Panc1 (cell line): ENCODE data around the gene HADH. TPM values are rescaled to one million over a fixed set of nuclear protein-coding genes. Genes with fewer than 3 reads are reported as not detected.

Experiments
- ATAC-seq: fragments of 200-7000 bp; cut with Tn5 transposase; 2 replicates; pipeline ENCODE4 v1.9.1; 2020; ENCODE audit warnings: mild to moderate bottlenecking, moderate library complexity
- BruUV-seq: library from RNA; stranded (reverse); fragments of 400-500 nt; replicated peaks from 2 replicates; lab custom pipeline; 2021; lab: Mats Ljungman, UMichigan
- CTCF ChIA-PET: fragments of 300-600 bp; sonication (Branson Sonifier 250); formaldehyde crosslinking; loops from one replicate; lab custom pipeline; 2022; ENCODE audit warnings: antibody characterized with exemption; lab: Charles Lee
- POLR2A ChIA-PET: fragments of 300-600 bp; sonication (Branson Sonifier 250); formaldehyde crosslinking; loops from one replicate; lab custom pipeline; 2022; ENCODE audit warnings: antibody characterized with exemption; lab: Charles Lee
- DNase-seq: peaks from one replicate; pipeline ENCODE4 v3.0.0-alpha.2; 2010; ENCODE audit warnings: low read depth, low spot score
- H3K27ac ChIP-seq: 2 replicates; pipeline ENCODE4 v1.5.1; 2011; ENCODE audit warnings: mild to moderate bottlenecking, low read length, inconsistent platforms
- H3K27me3 ChIP-seq: fragments of 200-500 bp; sonication (Bioruptor generic); 2 replicates; pipeline ENCODE4 v1.6.0; 2014; ENCODE audit warnings: low read length, inconsistent platforms; ENCODE audit not compliant: control insufficient read depth, insufficient read depth
- H3K36me3 ChIP-seq: fragments of 200-500 bp; sonication (Bioruptor generic); 2 replicates; pipeline ENCODE4 v1.5.1; 2014; ENCODE audit warnings: inconsistent platforms, mild to moderate bottlenecking, low read length, moderate library complexity; ENCODE audit not compliant: control insufficient read depth, insufficient read depth
- H3K4me1 ChIP-seq: 2 replicates; pipeline ENCODE4 v1.5.1; 2011; ENCODE audit warnings: inconsistent platforms, mild to moderate bottlenecking, low read length, moderate library complexity; ENCODE audit not compliant: control insufficient read depth, insufficient read depth
- H3K4me3 ChIP-seq, 2 experiments: 2 replicates each; pipeline ENCODE4 v1.5.1; 2011 to 2012; ENCODE audit warnings: low read depth in 2 of 2, low read length in 2 of 2, mild to moderate bottlenecking in 2 of 2, inconsistent platforms in 1 of 2, moderate library complexity in 1 of 2
- H3K9me3 ChIP-seq: fragments of 200-500 bp; sonication (Bioruptor generic); 2 replicates; pipeline ENCODE4 v1.5.1; 2014; ENCODE audit warnings: low read depth, mild to moderate bottlenecking, inconsistent platforms, low read length, moderate library complexity; ENCODE audit not compliant: control insufficient read depth, insufficient read depth
- POLR2AphosphoS5 ChIP-seq: IDR thresholded peaks from 2 replicates; pipeline ENCODE4 v1.6.1; 2012; ENCODE audit warnings: mild to moderate bottlenecking, low read depth, low read length, moderate library complexity
- SIN3A ChIP-seq: IDR thresholded peaks from 2 replicates; pipeline ENCODE4 v1.6.1; 2012; ENCODE audit warnings: low read depth, mild to moderate bottlenecking, low read length, moderate library complexity, borderline replicate concordance; ENCODE audit not compliant: insufficient read depth
- TCF7L2 ChIP-seq: IDR thresholded peaks from 2 replicates; pipeline ENCODE4 v1.6.1; 2011; ENCODE audit warnings: mild to moderate bottlenecking, low read depth, low read length, inconsistent platforms
- in situ Hi-C: cut with HindIII; loops from 2 replicates; pipeline ENCODE4 v1.10.0; 2016; ENCODE audit warnings: low sequenced_read_pairs, low pct_unique_long_range_greater_than_20kb
- intact Hi-C: fragments of 100-400 bp; cut with micrococcal nuclease; formaldehyde crosslinking; loops from one replicate; pipeline ENCODE4 v1.10.0; 2022; ENCODE audit not compliant: unreplicated experiment
- total RNA-seq: library from RNA; stranded (reverse); gene quantifications from one replicate; pipeline ENCODE4 v1.2.1, GENCODE V29; 2021; ENCODE audit not compliant: unreplicated experiment
- TF ChIP-seq, protein P1 (sequence below), 2 experiments: IDR thresholded peaks; 2 replicates each; pipeline ENCODE4 v1.6.1; 2011 to 2012; ENCODE audit warnings: low read depth in 2 of 2, control low read depth in 1 of 2, low read length in 1 of 2, mild to moderate bottlenecking in 1 of 2, moderate library complexity in 1 of 2; ENCODE audit not compliant: insufficient read depth in 1 of 2
- TF ChIP-seq, protein P2 (sequence below): fragments of 450-650 bp; IDR thresholded peaks from 2 replicates; pipeline ENCODE4 v1.5.1; 2017; ENCODE audit warnings: mild to moderate bottlenecking

The HADH gene
- total RNA-seq, 1 experiment from 2014 or later: 20.0 TPM

DNA sequence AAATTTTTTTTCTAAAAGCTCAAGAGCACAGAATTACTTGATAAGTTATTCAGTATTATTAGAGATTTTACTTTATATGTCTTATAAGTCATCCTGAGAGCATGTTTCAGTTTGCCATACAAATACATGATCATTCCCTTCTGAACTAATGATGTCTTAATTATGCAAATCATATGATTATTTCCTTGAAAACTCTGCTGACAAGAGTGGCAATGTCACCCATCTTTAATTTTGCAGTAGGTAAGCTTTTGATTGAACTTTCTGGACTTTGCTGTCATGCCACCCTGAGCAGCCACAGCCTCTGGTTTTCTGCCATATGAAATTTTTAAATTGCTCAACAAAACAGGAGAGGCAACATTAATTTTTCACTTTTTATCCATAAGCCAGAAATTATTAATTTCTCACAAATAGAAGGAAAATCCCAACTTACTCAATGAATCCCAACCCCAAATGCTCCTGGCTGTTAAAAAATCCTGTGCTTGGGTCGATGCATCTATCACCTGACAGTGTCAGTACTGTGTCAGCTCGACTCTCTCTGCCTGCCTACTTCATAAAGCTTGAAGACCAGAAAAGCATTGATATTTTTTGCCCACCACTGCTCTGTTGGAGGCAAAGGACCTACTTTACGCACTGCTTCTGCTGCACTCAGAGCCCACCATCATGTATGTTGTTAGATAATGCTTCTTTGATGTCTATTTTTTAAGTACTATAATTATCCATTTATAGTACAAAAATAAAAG is 11.6 kb upstream of the HADH start:
- BruUV-seq: no TSS peak
- DNase-seq (no peak), ATAC-seq (no peak)
- no peak for TF ChIP-seq SIN3A
- TF ChIP-seq POLR2AphosphoS5: no peak
- TF ChIP-seq, protein P1, sequence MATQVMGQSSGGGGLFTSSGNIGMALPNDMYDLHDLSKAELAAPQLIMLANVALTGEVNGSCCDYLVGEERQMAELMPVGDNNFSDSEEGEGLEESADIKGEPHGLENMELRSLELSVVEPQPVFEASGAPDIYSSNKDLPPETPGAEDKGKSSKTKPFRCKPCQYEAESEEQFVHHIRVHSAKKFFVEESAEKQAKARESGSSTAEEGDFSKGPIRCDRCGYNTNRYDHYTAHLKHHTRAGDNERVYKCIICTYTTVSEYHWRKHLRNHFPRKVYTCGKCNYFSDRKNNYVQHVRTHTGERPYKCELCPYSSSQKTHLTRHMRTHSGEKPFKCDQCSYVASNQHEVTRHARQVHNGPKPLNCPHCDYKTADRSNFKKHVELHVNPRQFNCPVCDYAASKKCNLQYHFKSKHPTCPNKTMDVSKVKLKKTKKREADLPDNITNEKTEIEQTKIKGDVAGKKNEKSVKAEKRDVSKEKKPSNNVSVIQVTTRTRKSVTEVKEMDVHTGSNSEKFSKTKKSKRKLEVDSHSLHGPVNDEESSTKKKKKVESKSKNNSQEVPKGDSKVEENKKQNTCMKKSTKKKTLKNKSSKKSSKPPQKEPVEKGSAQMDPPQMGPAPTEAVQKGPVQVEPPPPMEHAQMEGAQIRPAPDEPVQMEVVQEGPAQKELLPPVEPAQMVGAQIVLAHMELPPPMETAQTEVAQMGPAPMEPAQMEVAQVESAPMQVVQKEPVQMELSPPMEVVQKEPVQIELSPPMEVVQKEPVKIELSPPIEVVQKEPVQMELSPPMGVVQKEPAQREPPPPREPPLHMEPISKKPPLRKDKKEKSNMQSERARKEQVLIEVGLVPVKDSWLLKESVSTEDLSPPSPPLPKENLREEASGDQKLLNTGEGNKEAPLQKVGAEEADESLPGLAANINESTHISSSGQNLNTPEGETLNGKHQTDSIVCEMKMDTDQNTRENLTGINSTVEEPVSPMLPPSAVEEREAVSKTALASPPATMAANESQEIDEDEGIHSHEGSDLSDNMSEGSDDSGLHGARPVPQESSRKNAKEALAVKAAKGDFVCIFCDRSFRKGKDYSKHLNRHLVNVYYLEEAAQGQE (IDR thresholded peaks at IDR 0.05; ENCODE audit: insufficient read depth in 1 of 2, low read depth in 2 of 2, low read length in 1 of 2): no peak
- TF ChIP-seq, protein P2, sequence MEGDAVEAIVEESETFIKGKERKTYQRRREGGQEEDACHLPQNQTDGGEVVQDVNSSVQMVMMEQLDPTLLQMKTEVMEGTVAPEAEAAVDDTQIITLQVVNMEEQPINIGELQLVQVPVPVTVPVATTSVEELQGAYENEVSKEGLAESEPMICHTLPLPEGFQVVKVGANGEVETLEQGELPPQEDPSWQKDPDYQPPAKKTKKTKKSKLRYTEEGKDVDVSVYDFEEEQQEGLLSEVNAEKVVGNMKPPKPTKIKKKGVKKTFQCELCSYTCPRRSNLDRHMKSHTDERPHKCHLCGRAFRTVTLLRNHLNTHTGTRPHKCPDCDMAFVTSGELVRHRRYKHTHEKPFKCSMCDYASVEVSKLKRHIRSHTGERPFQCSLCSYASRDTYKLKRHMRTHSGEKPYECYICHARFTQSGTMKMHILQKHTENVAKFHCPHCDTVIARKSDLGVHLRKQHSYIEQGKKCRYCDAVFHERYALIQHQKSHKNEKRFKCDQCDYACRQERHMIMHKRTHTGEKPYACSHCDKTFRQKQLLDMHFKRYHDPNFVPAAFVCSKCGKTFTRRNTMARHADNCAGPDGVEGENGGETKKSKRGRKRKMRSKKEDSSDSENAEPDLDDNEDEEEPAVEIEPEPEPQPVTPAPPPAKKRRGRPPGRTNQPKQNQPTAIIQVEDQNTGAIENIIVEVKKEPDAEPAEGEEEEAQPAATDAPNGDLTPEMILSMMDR: no peak
- intact Hi-C loops: no loop called here
- in situ Hi-C loops: no loop called here
- CTCF ChIA-PET: no interaction called here
- POLR2A ChIA-PET: no interaction called here
- Histone ChIP-seq H3K4me3 (no peak overlapping the region), H3K27ac (no peak overlapping the region), H3K27me3 (no peaks in the 10 kb centered on the region), H3K9me3 (no peaks in the 10 kb centered on the region), H3K36me3 (no peaks in the 10 kb centered on the region), H3K4me1 (no peaks in the 10 kb centered on the region)

DNA sequence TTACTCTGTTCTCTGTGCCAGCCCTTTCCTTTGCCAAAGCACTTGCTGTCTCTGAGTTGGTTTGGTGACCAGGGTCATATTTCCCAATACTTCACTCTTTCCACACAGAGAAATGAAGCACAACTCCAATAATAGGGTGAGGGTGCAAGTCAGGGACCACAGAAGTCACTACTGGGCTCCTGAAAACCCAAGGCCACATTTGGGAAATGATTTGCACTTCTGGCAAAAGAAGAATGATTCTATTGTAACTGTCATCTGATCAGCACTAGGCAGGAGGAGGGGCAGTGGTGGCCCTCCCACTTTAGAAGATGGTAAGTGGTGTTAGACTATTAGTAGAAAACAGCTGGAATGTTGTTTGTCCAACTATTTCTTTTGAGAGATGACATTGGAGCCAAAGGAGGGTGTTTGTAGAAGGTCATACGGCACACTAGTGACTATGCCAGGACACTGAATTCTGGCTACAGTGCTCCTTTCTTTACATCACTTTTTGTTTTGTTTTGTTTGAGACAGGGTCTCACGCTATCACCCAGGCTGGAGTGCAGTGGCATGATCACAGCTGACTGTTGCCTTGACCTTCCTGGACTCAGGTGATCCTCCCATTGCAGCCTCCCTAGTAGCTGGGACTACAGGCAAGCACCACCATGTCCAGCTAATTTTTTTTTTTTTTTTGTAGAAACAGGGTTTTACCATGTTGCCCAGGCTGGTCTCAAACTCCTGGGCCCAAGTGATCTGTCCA is 10.8 kb upstream of the HADH start:
- in situ Hi-C loops: no loop called here
- ChIA-PET POLR2A (no interaction called here), CTCF (no interaction called here)
- no TSS peak for BruUV-seq
- intact Hi-C loops: no loop called here
- H3K27me3 ChIP-seq: no peaks in the 10 kb centered on the region
- no peak overlapping the region for H3K27ac ChIP-seq
- no peak for DNase-seq
- no peaks in the 10 kb centered on the region for H3K9me3 ChIP-seq
- no peaks in the 10 kb centered on the region for H3K36me3 ChIP-seq
- no peak for TF ChIP-seq TCF7L2
- TF ChIP-seq, protein P1 (IDR thresholded peaks at IDR 0.05; ENCODE audit: insufficient read depth in 1 of 2, low read depth in 2 of 2, low read length in 1 of 2): no peak
- no peak for TF ChIP-seq SIN3A
- no peak for TF ChIP-seq POLR2AphosphoS5
- TF ChIP-seq, protein P2: no peak
- no peak overlapping the region for H3K4me3 ChIP-seq
- ATAC-seq: no peak
- H3K4me1 ChIP-seq: no peaks in the 10 kb centered on the region
